ENCODE results near the gene KIAA0232. TPM values are rescaled to one million over a fixed set of nuclear protein-coding genes. Genes with fewer than 3 reads are reported as not detected.

Gene KIAA0232
- total and polyA plus RNA-seq, 9 of the 15 experiments (the other 6 are each of a cell fraction or from before 2014, with no cell fraction given) = 3.5 to 17.4 (median 13.0) TPM

- TF ChIP-seq MITF (IDR thresholded peaks at IDR 0.05) (no peak), POLR2H (tag; IDR thresholded peaks at IDR 0.05; ENCODE audit: low read depth) (no peak), ELF4 (CRISPR knock-in tag; IDR thresholded peaks at IDR 0.05) (no peak), ZNF232 (CRISPR knock-in tag; IDR thresholded peaks at IDR 0.05) (no peak), ZBTB9 (CRISPR knock-in tag; IDR thresholded peaks at IDR 0.05) (no peak), FOXP1 (CRISPR knock-in tag; IDR thresholded peaks at IDR 0.05) (no peak; the same call in 1 of the 2 replicates), XRCC3 (IDR thresholded peaks at IDR 0.05) (no peak), NCOA2 (IDR thresholded peaks at IDR 0.05; ENCODE audit: partially characterized antibody in 2 of 2) (no peak), RB1 (IDR thresholded peaks at IDR 0.05; ENCODE audit: low read depth) (peak; percentile 82), KHSRP (IDR thresholded peaks at IDR 0.05) (no peak), GABPB2 (CRISPR knock-in tag; conservative IDR thresholded peaks at IDR 0.05) (no peak), SMAD2 (IDR thresholded peaks at IDR 0.05; ENCODE audit: low read depth, low read length) (no peak), ZBTB17 (CRISPR knock-in tag; IDR thresholded peaks at IDR 0.05) (no peak), ZNF592 (IDR thresholded peaks at IDR 0.05) (no peak), HLTF (IDR thresholded peaks at IDR 0.05) (no peak), CUX1 (CRISPR knock-in tag; IDR thresholded peaks at IDR 0.05) (no peak), NFE2 (IDR thresholded peaks at IDR 0.05; ENCODE audit: low read depth) (peak; percentile 39)
Measured at GRCh38 chr4:6783111-6783981, 819 bp downstream of the KIAA0232 start (continued).

Data from K562 (cell line).